HepG2 (cell line): ENCODE results near the gene ACACB. TPM values are rescaled to one million over a fixed set of nuclear protein-coding genes. Genes with fewer than 3 reads are reported as not detected.

Experiments
- ERF ChIP-seq: IDR thresholded peaks from 2 replicates; pipeline ENCODE4 v1.6.1; 2018; ENCODE audit warnings: missing biosample characterization, missing genetic modification reagents
- FOXC1 ChIP-seq: sonication (generic); formaldehyde crosslinking; IDR thresholded peaks from 2 replicates; pipeline ENCODE4 v1.8.0; 2022; ENCODE audit warnings: mild to moderate bottlenecking, missing genetic modification reagents, borderline replicate concordance
- GABPB1 ChIP-seq: IDR thresholded peaks from 2 replicates; pipeline ENCODE4 v1.6.1; 2016; ENCODE audit warnings: mild to moderate bottlenecking, missing genetic modification reagents, moderate library complexity, missing compliant biosample characterization
- GTF2F1 ChIP-seq: fragments of 150-350 bp; IDR thresholded peaks from 2 replicates; pipeline ENCODE4 v1.6.1; 2014; ENCODE audit warnings: low read length
- HMG20A ChIP-seq: IDR thresholded peaks from 2 replicates; pipeline ENCODE4 v1.6.1; 2016; ENCODE audit warnings: borderline replicate concordance
- HNRNPL ChIP-seq: fragments of 200-400 bp; formaldehyde crosslinking; IDR thresholded peaks from 2 replicates; pipeline ENCODE4 v1.6.1; 2017; ENCODE audit warnings: mild to moderate bottlenecking, low read depth, low read length
- HNRNPUL1 ChIP-seq: fragments of 200-400 bp; formaldehyde crosslinking; IDR thresholded peaks from 2 replicates; pipeline ENCODE4 v1.6.1; 2017; ENCODE audit warnings: low read depth, mild to moderate bottlenecking, low read length, moderate library complexity
- KDM1A ChIP-seq: IDR thresholded peaks from 2 replicates; pipeline ENCODE4 v1.6.1; 2016; ENCODE audit warnings: missing compliant biosample characterization
- MAFG ChIP-seq: sonication (generic); formaldehyde crosslinking; IDR thresholded peaks from 2 replicates; pipeline ENCODE4 v1.5.1; 2020; ENCODE audit warnings: mild to moderate bottlenecking, missing genetic modification reagents
- MXD4 ChIP-seq: IDR thresholded peaks from 2 replicates; pipeline ENCODE4 v1.6.1; 2016; ENCODE audit warnings: mild to moderate bottlenecking, missing biosample characterization, missing genetic modification reagents
- NCOA1 ChIP-seq: sonication (generic); formaldehyde crosslinking; IDR thresholded peaks from 2 replicates; pipeline ENCODE4 v1.9.0; 2021; ENCODE audit warnings: missing genetic modification reagents
- NFE2L2 ChIP-seq: fragments of 150-350 bp; IDR thresholded peaks from 2 replicates; pipeline ENCODE4 v1.6.1; 2014; ENCODE audit warnings: low read length
- REPIN1 ChIP-seq: sonication (generic); formaldehyde crosslinking; IDR thresholded peaks from 2 replicates; pipeline ENCODE4 v1.8.0; 2022; ENCODE audit warnings: missing genetic modification reagents, low read depth, mild to moderate bottlenecking, borderline replicate concordance
- SP4 ChIP-seq: sonication (generic); formaldehyde crosslinking; IDR thresholded peaks from 2 replicates; pipeline ENCODE4 v1.8.1; 2023; ENCODE audit warnings: mild to moderate bottlenecking, missing genetic modification reagents
- SUZ12 ChIP-seq: fragments of 150-350 bp; IDR thresholded peaks from 2 replicates; pipeline ENCODE4 v1.6.1; 2014; ENCODE audit warnings: low read depth, low read length
- TEAD2 ChIP-seq: sonication (generic); formaldehyde crosslinking; IDR thresholded peaks from 2 replicates; pipeline ENCODE4 v1.9.0; 2021; ENCODE audit warnings: missing genetic modification reagents
- U2AF2 ChIP-seq: fragments of 200-400 bp; formaldehyde crosslinking; IDR thresholded peaks from 2 replicates; pipeline ENCODE4 v1.6.1; 2017; ENCODE audit warnings: low read depth, mild to moderate bottlenecking, low read length
- ZFAT ChIP-seq: sonication (generic); formaldehyde crosslinking; conservative IDR thresholded peaks from 2 replicates; pipeline ENCODE4 v1.8.1; 2023; ENCODE audit warnings: missing genetic modification reagents, inconsistent platforms
- ZKSCAN5 ChIP-seq: sonication (generic); formaldehyde crosslinking; IDR thresholded peaks from 2 replicates; pipeline ENCODE4 v1.5.1; 2020; ENCODE audit warnings: mild to moderate bottlenecking, missing genetic modification reagents
- ZKSCAN8 ChIP-seq: IDR thresholded peaks from 2 replicates; pipeline ENCODE4 v1.6.1; 2016; ENCODE audit warnings: borderline replicate concordance, missing genetic modification reagents, missing compliant biosample characterization
- ZNF17 ChIP-seq: sonication (generic); formaldehyde crosslinking; IDR thresholded peaks from 2 replicates; pipeline ENCODE4 v1.5.0; 2020; ENCODE audit warnings: mild to moderate bottlenecking, missing genetic modification reagents
- ZNF382 ChIP-seq: sonication (generic); formaldehyde crosslinking; IDR thresholded peaks from 2 replicates; pipeline ENCODE4 v1.5.0; 2020; ENCODE audit warnings: missing genetic modification reagents, mild to moderate bottlenecking, borderline replicate concordance
- ZNF768 ChIP-seq: sonication (generic); formaldehyde crosslinking; IDR thresholded peaks from 2 replicates; pipeline ENCODE4 v1.4.0; 2020; ENCODE audit warnings: missing genetic modification reagents
- ZNF839 ChIP-seq: sonication (generic); formaldehyde crosslinking; IDR thresholded peaks from 2 replicates; pipeline ENCODE4 v1.4.0; 2020; ENCODE audit warnings: missing genetic modification reagents, mild to moderate bottlenecking, borderline replicate concordance
- polyA plus RNA-seq, 8 experiments: library from polyadenylated mRNA; depleted of rRNA in 3 of 8; stranded (reverse) in 7 of 8; unstranded in 1 of 8; fragments of >200 nt; fragmentation: Illumina TruSeq in 4 of 8; extraction: Trizol in 4 of 8; gene quantifications; 2 replicates each; pipeline versions ENCODE4 v1.2.1 to v1.2.3, GENCODE V29; 2011 to 2016; ENCODE audit warnings: low read depth in 4 of 8, missing spikeins in 1 of 8, mixed read lengths in 1 of 8; ENCODE audit not compliant: insufficient read depth in 1 of 8
- total RNA-seq, 5 experiments: library from RNA; depleted of rRNA; stranded (reverse); fragments of >200 nt; fragmentation: Illumina TruSeq; extraction: Trizol; gene quantifications; 2 replicates each; pipeline ENCODE4 v1.2.3, GENCODE V29; 2016; ENCODE audit warnings: low read depth in 1 of 5
- TF ChIP-seq, protein P1 (sequence below): sonication (generic); formaldehyde crosslinking; IDR thresholded peaks from 2 replicates; pipeline ENCODE4 v1.4.0; 2020; ENCODE audit warnings: missing genetic modification reagents, borderline replicate concordance
- TF ChIP-seq, protein P2 (sequence below): sonication (generic); formaldehyde crosslinking; IDR thresholded peaks from 2 replicates; pipeline ENCODE4 v1.4.0; 2020; ENCODE audit warnings: mild to moderate bottlenecking, missing genetic modification reagents
- TF ChIP-seq, protein P3 (sequence below): sonication (generic); formaldehyde crosslinking; conservative IDR thresholded peaks from 2 replicates; pipeline ENCODE4 v1.5.0; 2020; ENCODE audit warnings: missing genetic modification reagents
- TF ChIP-seq, protein P4 (sequence below): IDR thresholded peaks from 2 replicates; pipeline ENCODE4 v1.6.1; 2016; ENCODE audit warnings: mild to moderate bottlenecking

Gene ACACB
- total and polyA plus RNA-seq, 2 of the 13 experiments (the other 11 are each of a cell fraction or from before 2014, with no cell fraction given) = 6.2 to 8.6 TPM

DNA sequence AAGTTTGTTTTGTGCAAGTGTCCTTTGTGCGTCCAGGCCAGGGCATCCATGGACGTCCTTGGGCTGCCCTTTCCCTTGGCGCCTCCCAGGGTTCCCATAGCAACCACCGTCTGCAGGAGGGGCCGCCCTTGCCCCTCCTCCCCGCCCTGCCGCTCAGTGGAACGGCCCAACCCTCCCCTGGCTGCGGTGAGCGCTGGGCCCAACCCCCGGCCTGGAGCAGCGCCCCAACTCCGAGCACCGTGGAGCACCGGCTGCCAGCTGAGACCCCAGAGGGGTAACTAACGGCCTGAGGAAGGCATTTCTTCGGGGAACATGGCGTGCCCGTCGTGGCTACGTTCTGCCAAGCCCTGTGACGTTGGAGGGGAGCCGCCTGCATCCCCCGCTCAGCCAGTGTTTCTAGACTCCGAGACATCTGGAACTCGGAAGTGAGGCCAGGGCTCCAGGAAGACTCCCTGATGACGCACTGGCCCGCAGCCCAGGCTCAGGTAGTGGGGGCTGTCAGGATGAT lies 5.3 kb upstream of the ACACB start (continued):
- TF ChIP-seq, protein P1, sequence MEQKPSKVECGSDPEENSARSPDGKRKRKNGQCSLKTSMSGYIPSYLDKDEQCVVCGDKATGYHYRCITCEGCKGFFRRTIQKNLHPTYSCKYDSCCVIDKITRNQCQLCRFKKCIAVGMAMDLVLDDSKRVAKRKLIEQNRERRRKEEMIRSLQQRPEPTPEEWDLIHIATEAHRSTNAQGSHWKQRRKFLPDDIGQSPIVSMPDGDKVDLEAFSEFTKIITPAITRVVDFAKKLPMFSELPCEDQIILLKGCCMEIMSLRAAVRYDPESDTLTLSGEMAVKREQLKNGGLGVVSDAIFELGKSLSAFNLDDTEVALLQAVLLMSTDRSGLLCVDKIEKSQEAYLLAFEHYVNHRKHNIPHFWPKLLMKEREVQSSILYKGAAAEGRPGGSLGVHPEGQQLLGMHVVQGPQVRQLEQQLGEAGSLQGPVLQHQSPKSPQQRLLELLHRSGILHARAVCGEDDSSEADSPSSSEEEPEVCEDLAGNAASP (CRISPR knock-in tag) = no peak
- TF ChIP-seq HNRNPUL1 (no peak), GTF2F1 (no peak), ZNF382 (no peak), SP4 (peak; percentile 46; the same call in 1 of the 2 replicates), ZKSCAN5 (CRISPR knock-in tag) (no peak), ERF (CRISPR knock-in tag) (peak; percentile 52; the same call in 1 of the 2 replicates), KDM1A (no peak), MXD4 (CRISPR knock-in tag) (peak; percentile 75), HNRNPL (peak; percentile 36; the same call in 1 of the 2 replicates), ZFAT (CRISPR knock-in tag) (no peak), ZKSCAN8 (CRISPR knock-in tag) (0 out of 2 replicates have a peak, but pooled peaks have one; percentile 39), ZNF768 (CRISPR knock-in tag) (peak; percentile 57; the same call in 1 of the 2 replicates), ZNF17 (no peak), TEAD2 (no peak), ZNF839 (peak; percentile 55; the same call in 1 of the 2 replicates), SUZ12 (no peak), REPIN1 (no peak), NCOA1 (no peak), U2AF2 (peak; percentile 89; the same call in 1 of the 2 replicates), GABPB1 (peak; percentile 83), FOXC1 (CRISPR knock-in tag) (no peak), MAFG (CRISPR knock-in tag) (no peak), HMG20A (CRISPR knock-in tag) (no peak), NFE2L2 (no peak)
- TF ChIP-seq, protein P2, sequence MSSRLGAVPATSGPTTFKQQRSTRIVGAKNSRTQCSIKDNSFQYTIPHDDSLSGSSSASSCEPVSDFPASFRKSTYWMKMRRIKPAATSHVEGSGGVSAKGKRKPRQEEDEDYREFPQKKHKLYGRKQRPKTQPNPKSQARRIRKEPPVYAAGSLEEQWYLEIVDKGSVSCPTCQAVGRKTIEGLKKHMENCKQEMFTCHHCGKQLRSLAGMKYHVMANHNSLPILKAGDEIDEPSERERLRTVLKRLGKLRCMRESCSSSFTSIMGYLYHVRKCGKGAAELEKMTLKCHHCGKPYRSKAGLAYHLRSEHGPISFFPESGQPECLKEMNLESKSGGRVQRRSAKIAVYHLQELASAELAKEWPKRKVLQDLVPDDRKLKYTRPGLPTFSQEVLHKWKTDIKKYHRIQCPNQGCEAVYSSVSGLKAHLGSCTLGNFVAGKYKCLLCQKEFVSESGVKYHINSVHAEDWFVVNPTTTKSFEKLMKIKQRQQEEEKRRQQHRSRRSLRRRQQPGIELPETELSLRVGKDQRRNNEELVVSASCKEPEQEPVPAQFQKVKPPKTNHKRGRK (CRISPR knock-in tag) = no peak
- TF ChIP-seq, protein P3, sequence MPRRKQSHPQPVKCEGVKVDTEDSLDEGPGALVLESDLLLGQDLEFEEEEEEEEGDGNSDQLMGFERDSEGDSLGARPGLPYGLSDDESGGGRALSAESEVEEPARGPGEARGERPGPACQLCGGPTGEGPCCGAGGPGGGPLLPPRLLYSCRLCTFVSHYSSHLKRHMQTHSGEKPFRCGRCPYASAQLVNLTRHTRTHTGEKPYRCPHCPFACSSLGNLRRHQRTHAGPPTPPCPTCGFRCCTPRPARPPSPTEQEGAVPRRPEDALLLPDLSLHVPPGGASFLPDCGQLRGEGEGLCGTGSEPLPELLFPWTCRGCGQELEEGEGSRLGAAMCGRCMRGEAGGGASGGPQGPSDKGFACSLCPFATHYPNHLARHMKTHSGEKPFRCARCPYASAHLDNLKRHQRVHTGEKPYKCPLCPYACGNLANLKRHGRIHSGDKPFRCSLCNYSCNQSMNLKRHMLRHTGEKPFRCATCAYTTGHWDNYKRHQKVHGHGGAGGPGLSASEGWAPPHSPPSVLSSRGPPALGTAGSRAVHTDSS (CRISPR knock-in tag) = no peak
- TF ChIP-seq, protein P4, sequence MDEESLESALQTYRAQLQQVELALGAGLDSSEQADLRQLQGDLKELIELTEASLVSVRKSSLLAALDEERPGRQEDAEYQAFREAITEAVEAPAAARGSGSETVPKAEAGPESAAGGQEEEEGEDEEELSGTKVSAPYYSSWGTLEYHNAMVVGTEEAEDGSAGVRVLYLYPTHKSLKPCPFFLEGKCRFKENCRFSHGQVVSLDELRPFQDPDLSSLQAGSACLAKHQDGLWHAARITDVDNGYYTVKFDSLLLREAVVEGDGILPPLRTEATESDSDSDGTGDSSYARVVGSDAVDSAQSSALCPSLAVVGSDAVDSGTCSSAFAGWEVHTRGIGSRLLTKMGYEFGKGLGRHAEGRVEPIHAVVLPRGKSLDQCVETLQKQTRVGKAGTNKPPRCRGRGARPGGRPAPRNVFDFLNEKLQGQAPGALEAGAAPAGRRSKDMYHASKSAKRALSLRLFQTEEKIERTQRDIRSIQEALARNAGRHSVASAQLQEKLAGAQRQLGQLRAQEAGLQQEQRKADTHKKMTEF = peak; percentile 79; the same call in 1 of the 2 replicates
